ENCODE measurements around the gene CRB1.

- TF ChIP-seq EZH2phosphoT487 (IDR thresholded peaks at IDR 0.05; ENCODE audit: unreplicated experiment): no peak
- TF ChIP-seq CTCF (conservative IDR thresholded peaks at IDR 0.05; ENCODE audit: low read depth in 2 of 2): no peak
These were observed 125.1 kb downstream of the CRB1 start for GRCh38 chr1:197393105-197393504.
